OCI-LY3 (cell line): Measurements from ENCODE around the gene DMBX1.

ENCODE experiments used
- H2AFZ ChIP-seq: fragments of 200-600, 300-600 bp; shearing (Covaris generic); 2 replicates; pipeline ENCODE4 v1.6.0; 2014; ENCODE audit warnings: antibody characterized with exemption, low read depth, low read length
- H3K27ac ChIP-seq: fragments of 200-600, 300-600 bp; sonication (generic); 2 replicates; pipeline ENCODE4 v1.5.1; 2014; ENCODE audit warnings: mild to moderate bottlenecking, low read length, moderate library complexity, mixed read lengths
- H3K27me3 ChIP-seq: fragments of 200-600, 300-600 bp; sonication (generic); 2 replicates; pipeline ENCODE4 v1.6.1; 2014; ENCODE audit warnings: low read depth, low read length, mixed read lengths
- H3K36me3 ChIP-seq: fragments of 200-600, 300-600 bp; sonication (generic); replicated peaks from 2 replicates; pipeline ENCODE3; 2014; ENCODE audit warnings: low read depth, low read length, mixed read lengths
- H3K4me1 ChIP-seq: fragments of 300-600, 200-600 bp; sonication (generic); 2 replicates; pipeline ENCODE4 v1.6.1; 2014; ENCODE audit warnings: low read length, mixed read lengths
- H3K4me2 ChIP-seq: fragments of 200-600, 300-600 bp; sonication (generic); 2 replicates; pipeline ENCODE4 v1.6.1; 2014; ENCODE audit warnings: low read length, mixed read lengths
- H3K4me3 ChIP-seq: fragments of 300-600, 200-600 bp; sonication (generic); 2 replicates; pipeline ENCODE4 v1.5.1; 2014; ENCODE audit warnings: antibody characterized with exemption, mild to moderate bottlenecking, low read length, moderate library complexity
- H3K79me2 ChIP-seq: fragments of 300-600, 200-600 bp; shearing (Covaris generic); 2 replicates; pipeline ENCODE4 v1.6.1; 2014; ENCODE audit warnings: mild to moderate bottlenecking, low read length, mixed read lengths
- H3K9ac ChIP-seq: fragments of 300-600, 200-600 bp; shearing (Covaris generic); 2 replicates; pipeline ENCODE4 v1.6.0; 2014; ENCODE audit warnings: mild to moderate bottlenecking, low read length, moderate library complexity
- H3K9me3 ChIP-seq: fragments of 200-600, 300-600 bp; shearing (Covaris generic); 2 replicates; pipeline ENCODE4 v1.6.1; 2014; ENCODE audit warnings: low read length, mixed read lengths; ENCODE audit not compliant: insufficient read depth
- H4K20me1 ChIP-seq: fragments of 200-600, 300-600 bp; sonication (generic); 2 replicates; pipeline ENCODE4 v1.6.1; 2016; ENCODE audit warnings: low read length, mixed read lengths; ENCODE audit not compliant: insufficient read depth
- CTCF ChIP-seq: fragments of 200-600, 300-600 bp; sonication (generic); IDR thresholded peaks from 2 replicates; pipeline ENCODE4 v1.5.1; 2014; ENCODE audit warnings: antibody characterized with exemption, low read length, low read depth
- EZH2phosphoT487 ChIP-seq: fragments of 200-600 bp; shearing (Covaris generic); IDR thresholded peaks from 2 replicates; pipeline ENCODE4 v1.6.1; 2018; ENCODE audit warnings: antibody characterized with exemption, mixed run types, low read depth

DMBX1 gene

GRCh38 chr1:46461809-46462448 is 27.7 kb upstream of the DMBX1 start:
- no peaks in the 10 kb centered on the region for H3K9me3 ChIP-seq
- H3K79me2 ChIP-seq = no peaks in the 10 kb centered on the region
- no peaks in the 10 kb centered on the region for H4K20me1 ChIP-seq
- TF ChIP-seq EZH2phosphoT487 (no peak), CTCF (no peak)
- H2AFZ ChIP-seq = no peak overlapping the region
- H3K9ac ChIP-seq = no peak overlapping the region
- no peak overlapping the region for H3K4me2 ChIP-seq
- no peaks in the 10 kb centered on the region for H3K36me3 ChIP-seq
- no peak overlapping the region for H3K4me3 ChIP-seq
- peaks cover 5% of the 10 kb centered on the region for H3K4me1 ChIP-seq
- no peak overlapping the region for H3K27ac ChIP-seq
- H3K27me3 ChIP-seq = peaks cover 9% of the 10 kb centered on the region; the same call in 1 of the 2 replicates

- Histone ChIP-seq H3K4me1 (peaks cover 5% of the 10 kb centered on the region), H3K36me3 (no peaks in the 10 kb centered on the region), H2AFZ (no peak overlapping the region), H3K4me3 (no peak overlapping the region), H3K4me2 (no peak overlapping the region), H3K9me3 (no peaks in the 10 kb centered on the region), H3K27ac (no peak overlapping the region), H3K9ac (no peak overlapping the region), H3K27me3 (peaks cover 9% of the 10 kb centered on the region; the same call in 1 of the 2 replicates), H4K20me1 (no peaks in the 10 kb centered on the region), H3K79me2 (no peaks in the 10 kb centered on the region)
- TF ChIP-seq EZH2phosphoT487 (no peak), CTCF (no peak)
These were observed 25.6 kb upstream of the DMBX1 start for GRCh38 chr1:46464013-46464548.

- Histone ChIP-seq H3K36me3 (no peaks in the 10 kb centered on the region), H3K9me3 (no peaks in the 10 kb centered on the region), H3K79me2 (no peaks in the 10 kb centered on the region), H3K27me3 (peaks cover 9% of the 10 kb centered on the region; the same call in 1 of the 2 replicates), H3K4me1 (peaks cover 5% of the 10 kb centered on the region), H3K4me2 (no peak overlapping the region), H2AFZ (no peak overlapping the region), H3K9ac (no peak overlapping the region), H3K27ac (no peak overlapping the region), H4K20me1 (no peaks in the 10 kb centered on the region), H3K4me3 (no peak overlapping the region)
- TF ChIP-seq EZH2phosphoT487 (no peak), CTCF (no peak)
These were observed 24.7 kb upstream of the DMBX1 start for GRCh38 chr1:46464915-46465314.

- Histone ChIP-seq H3K9ac (peak overlapping the region; percentile 69), H3K27ac (no peak overlapping the region), H3K4me2 (peak overlapping the region; percentile 92), H3K9me3 (no peaks in the 10 kb centered on the region), H3K4me1 (peaks cover 5% of the 10 kb centered on the region), H3K36me3 (no peaks in the 10 kb centered on the region), H4K20me1 (no peaks in the 10 kb centered on the region), H3K4me3 (peak overlapping the region; percentile 75), H3K79me2 (no peaks in the 10 kb centered on the region), H3K27me3 (peaks cover 6% of the 10 kb centered on the region; the same call in 1 of the 2 replicates), H2AFZ (peak overlapping the region; percentile 90)
- TF ChIP-seq EZH2phosphoT487 = no peak
- TF ChIP-seq CTCF = no peak
These were observed 23.6 kb upstream of the DMBX1 start for GRCh38 chr1:46465981-46466476.
